ENCODE data around the gene EFNA1.
A peak's percentile ranks its signal among the peaks of the same experiment; 100 is the strongest.

- TF ChIP-seq CTCF (IDR thresholded peaks at IDR 0.05) (no peak), EZH2 (IDR thresholded peaks at IDR 0.05) (peak; percentile 43), EZH2phosphoT487 (IDR thresholded peaks at IDR 0.05) (peak; percentile 50)
Observed at GRCh38 chr1:155125946-155126555, 1.6 kb upstream of the EFNA1 start.

Data from neural progenitor cell (in vitro differentiated cells).